ENCODE data around the gene OBP2B. TPM values are rescaled to one million over a fixed set of nuclear protein-coding genes. Genes with fewer than 3 reads are reported as not detected.

OBP2B gene
- total and polyA plus RNA-seq, 9 of the 15 experiments (the other 6 are each of a cell fraction or from before 2014, with no cell fraction given), result not detected

DNA sequence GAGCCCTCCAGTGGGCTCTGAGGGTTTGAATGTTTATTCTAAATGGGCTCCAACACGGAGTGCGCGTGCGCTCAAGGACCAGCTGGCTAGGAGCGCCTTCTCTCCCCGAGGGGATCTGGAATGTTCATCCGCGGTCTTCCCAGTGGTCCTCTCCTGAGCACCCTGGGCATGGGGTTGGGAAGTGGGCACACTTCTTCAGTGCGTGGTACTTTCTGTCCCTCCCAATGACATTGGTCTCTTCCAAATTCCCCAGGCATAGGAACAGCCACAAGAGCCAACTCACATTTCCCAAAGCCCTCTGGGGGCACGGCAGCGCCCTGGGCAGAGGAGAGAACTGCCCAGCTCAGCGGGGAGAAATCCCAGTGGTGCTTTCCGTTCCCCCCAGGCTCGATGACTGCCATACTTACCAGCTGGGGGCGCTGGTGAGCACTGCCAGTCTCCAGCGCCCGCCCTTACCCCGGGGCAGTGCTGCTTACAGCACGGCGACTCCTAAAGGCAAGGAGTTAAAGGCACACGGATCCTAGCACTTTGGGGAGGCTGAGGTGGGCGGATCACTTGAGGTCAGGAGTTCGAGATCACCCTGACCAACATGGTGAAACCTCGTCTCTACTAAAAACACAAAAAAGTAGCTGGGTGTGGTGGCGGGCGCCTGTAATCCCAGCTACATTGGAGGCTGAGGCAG is 29.9 kb upstream of the OBP2B start (continued):
- TF ChIP-seq, protein P1, sequence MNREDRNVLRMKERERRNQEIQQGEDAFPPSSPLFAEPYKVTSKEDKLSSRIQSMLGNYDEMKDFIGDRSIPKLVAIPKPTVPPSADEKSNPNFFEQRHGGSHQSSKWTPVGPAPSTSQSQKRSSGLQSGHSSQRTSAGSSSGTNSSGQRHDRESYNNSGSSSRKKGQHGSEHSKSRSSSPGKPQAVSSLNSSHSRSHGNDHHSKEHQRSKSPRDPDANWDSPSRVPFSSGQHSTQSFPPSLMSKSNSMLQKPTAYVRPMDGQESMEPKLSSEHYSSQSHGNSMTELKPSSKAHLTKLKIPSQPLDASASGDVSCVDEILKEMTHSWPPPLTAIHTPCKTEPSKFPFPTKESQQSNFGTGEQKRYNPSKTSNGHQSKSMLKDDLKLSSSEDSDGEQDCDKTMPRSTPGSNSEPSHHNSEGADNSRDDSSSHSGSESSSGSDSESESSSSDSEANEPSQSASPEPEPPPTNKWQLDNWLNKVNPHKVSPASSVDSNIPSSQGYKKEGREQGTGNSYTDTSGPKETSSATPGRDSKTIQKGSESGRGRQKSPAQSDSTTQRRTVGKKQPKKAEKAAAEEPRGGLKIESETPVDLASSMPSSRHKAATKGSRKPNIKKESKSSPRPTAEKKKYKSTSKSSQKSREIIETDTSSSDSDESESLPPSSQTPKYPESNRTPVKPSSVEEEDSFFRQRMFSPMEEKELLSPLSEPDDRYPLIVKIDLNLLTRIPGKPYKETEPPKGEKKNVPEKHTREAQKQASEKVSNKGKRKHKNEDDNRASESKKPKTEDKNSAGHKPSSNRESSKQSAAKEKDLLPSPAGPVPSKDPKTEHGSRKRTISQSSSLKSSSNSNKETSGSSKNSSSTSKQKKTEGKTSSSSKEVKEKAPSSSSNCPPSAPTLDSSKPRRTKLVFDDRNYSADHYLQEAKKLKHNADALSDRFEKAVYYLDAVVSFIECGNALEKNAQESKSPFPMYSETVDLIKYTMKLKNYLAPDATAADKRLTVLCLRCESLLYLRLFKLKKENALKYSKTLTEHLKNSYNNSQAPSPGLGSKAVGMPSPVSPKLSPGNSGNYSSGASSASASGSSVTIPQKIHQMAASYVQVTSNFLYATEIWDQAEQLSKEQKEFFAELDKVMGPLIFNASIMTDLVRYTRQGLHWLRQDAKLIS (CRISPR knock-in tag; IDR thresholded peaks at IDR 0.05), result no peak
- TF ChIP-seq, protein P2, sequence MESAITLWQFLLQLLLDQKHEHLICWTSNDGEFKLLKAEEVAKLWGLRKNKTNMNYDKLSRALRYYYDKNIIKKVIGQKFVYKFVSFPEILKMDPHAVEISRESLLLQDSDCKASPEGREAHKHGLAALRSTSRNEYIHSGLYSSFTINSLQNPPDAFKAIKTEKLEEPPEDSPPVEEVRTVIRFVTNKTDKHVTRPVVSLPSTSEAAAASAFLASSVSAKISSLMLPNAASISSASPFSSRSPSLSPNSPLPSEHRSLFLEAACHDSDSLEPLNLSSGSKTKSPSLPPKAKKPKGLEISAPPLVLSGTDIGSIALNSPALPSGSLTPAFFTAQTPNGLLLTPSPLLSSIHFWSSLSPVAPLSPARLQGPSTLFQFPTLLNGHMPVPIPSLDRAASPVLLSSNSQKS (CRISPR knock-in tag; IDR thresholded peaks at IDR 0.05), result no peak
- TF ChIP-seq BACH1 (tag; IDR thresholded peaks at IDR 0.05) (no peak), ZNF695 (CRISPR knock-in tag; IDR thresholded peaks at IDR 0.05) (no peak), MED1 (CRISPR knock-in tag; IDR thresholded peaks at IDR 0.05; ENCODE audit: borderline replicate concordance) (no peak), SIRT6 (IDR thresholded peaks at IDR 0.05; ENCODE audit: low read depth, low read length) (no peak), ASH1L (IDR thresholded peaks at IDR 0.05; ENCODE audit: borderline replicate concordance, low read depth, partially characterized antibody) (no peak), CEBPB (tag; IDR thresholded peaks at IDR 0.05) (no peak), ADNP (tag; IDR thresholded peaks at IDR 0.05) (peak; percentile 93), POLR2H (tag; IDR thresholded peaks at IDR 0.05; ENCODE audit: low read depth) (no peak), NR4A1 (CRISPR knock-in tag; IDR thresholded peaks at IDR 0.05) (no peak), NR4A1 (tag; IDR thresholded peaks at IDR 0.05) (0 out of 2 replicates have a peak, but pooled peaks have one; percentile 21), MYNN (IDR thresholded peaks at IDR 0.05) (peak; percentile 92), MYNN (CRISPR knock-in tag; IDR thresholded peaks at IDR 0.05) (no peak), KAT8 (IDR thresholded peaks at IDR 0.05; ENCODE audit: low read depth) (no peak), TBP (optimal IDR thresholded peaks at IDR 0.05; ENCODE audit: low read depth, low read length) (peak; percentile 66)
- TF ChIP-seq, protein P3, sequence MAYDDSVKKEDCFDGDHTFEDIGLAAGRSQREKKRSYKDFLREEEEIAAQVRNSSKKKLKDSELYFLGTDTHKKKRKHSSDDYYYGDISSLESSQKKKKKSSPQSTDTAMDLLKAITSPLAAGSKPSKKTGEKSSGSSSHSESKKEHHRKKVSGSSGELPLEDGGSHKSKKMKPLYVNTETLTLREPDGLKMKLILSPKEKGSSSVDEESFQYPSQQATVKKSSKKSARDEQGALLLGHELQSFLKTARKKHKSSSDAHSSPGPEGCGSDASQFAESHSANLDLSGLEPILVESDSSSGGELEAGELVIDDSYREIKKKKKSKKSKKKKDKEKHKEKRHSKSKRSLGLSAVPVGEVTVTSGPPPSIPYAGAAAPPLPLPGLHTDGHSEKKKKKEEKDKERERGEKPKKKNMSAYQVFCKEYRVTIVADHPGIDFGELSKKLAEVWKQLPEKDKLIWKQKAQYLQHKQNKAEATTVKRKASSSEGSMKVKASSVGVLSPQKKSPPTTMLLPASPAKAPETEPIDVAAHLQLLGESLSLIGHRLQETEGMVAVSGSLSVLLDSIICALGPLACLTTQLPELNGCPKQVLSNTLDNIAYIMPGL (CRISPR knock-in tag; IDR thresholded peaks at IDR 0.05), result 0 out of 2 replicates have a peak, but pooled peaks have one; percentile 43
- TF ChIP-seq, protein P4, sequence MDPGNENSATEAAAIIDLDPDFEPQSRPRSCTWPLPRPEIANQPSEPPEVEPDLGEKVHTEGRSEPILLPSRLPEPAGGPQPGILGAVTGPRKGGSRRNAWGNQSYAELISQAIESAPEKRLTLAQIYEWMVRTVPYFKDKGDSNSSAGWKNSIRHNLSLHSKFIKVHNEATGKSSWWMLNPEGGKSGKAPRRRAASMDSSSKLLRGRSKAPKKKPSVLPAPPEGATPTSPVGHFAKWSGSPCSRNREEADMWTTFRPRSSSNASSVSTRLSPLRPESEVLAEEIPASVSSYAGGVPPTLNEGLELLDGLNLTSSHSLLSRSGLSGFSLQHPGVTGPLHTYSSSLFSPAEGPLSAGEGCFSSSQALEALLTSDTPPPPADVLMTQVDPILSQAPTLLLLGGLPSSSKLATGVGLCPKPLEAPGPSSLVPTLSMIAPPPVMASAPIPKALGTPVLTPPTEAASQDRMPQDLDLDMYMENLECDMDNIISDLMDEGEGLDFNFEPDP (CRISPR knock-in tag; IDR thresholded peaks at IDR 0.05), result no peak
- TF ChIP-seq, protein P5, sequence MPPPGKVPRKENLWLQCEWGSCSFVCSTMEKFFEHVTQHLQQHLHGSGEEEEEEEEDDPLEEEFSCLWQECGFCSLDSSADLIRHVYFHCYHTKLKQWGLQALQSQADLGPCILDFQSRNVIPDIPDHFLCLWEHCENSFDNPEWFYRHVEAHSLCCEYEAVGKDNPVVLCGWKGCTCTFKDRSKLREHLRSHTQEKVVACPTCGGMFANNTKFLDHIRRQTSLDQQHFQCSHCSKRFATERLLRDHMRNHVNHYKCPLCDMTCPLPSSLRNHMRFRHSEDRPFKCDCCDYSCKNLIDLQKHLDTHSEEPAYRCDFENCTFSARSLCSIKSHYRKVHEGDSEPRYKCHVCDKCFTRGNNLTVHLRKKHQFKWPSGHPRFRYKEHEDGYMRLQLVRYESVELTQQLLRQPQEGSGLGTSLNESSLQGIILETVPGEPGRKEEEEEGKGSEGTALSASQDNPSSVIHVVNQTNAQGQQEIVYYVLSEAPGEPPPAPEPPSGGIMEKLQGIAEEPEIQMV (tag; conservative IDR thresholded peaks at IDR 0.05; ENCODE audit: low read depth), result peak; percentile 98

Measured in K562 (cell line).